ENCODE measurements around the gene JUP.

- no peak for TF ChIP-seq POLR2A (IDR thresholded peaks at IDR 0.05; ENCODE audit: low read length)
- TF ChIP-seq GATA1 (IDR thresholded peaks at IDR 0.05; ENCODE audit: low read depth, low read length): no peak
Observed at GRCh38 chr17:41762841-41763240, 23.7 kb downstream of the JUP start.
